Uterus (tissue), 4 donors: ENCODE measurements around the gene PAN3. TPM values are rescaled to one million over a fixed set of nuclear protein-coding genes. Genes with fewer than 3 reads are reported as not detected.

ENCODE experiments used
- DNase-seq, 2 donors: peaks; one replicate each; pipeline ENCODE4 v3.0.0-alpha.2; 2019 to 2020
- H3K27ac ChIP-seq, 2 donors: fragments of 200-600 bp; sonication (generic); 1 replicate in 1 of 2; 2 replicates in 1 of 2; pipeline ENCODE4 v1.5.1; 2016 to 2018
- H3K27me3 ChIP-seq, 2 donors: fragments of 200-600 bp; sonication (generic); one replicate each; pipeline ENCODE4 v1.5.1; 2018 to 2019; ENCODE audit warnings: control low read depth in 1 of 2
- H3K36me3 ChIP-seq, 2 donors: fragments of 200-600 bp; sonication (generic); one replicate each; pipeline ENCODE4 v1.5.1; 2019; ENCODE audit warnings: control low read depth in 1 of 2
- H3K4me1 ChIP-seq, 2 donors: fragments of 200-600 bp; sonication (generic); one replicate each; pipeline ENCODE4 v1.5.1; 2018 to 2019; ENCODE audit warnings: control low read depth in 1 of 2
- H3K4me3 ChIP-seq, 2 donors: fragments of 200-600 bp; sonication (generic); 1 replicate in 1 of 2; 2 replicates in 1 of 2; pipeline ENCODE4 v1.5.1; 2018 to 2019; ENCODE audit warnings: mild to moderate bottlenecking in 1 of 2
- H3K9me3 ChIP-seq, 2 donors: fragments of 200-600 bp; sonication (generic); one replicate each; pipeline ENCODE4 v1.5.1; 2019; ENCODE audit warnings: control low read depth in 1 of 2
- CTCF ChIP-seq, 4 experiments: fragments of 200-600 bp in 2 of 4; fragments of 450-650 bp in 2 of 4; sonication (generic) in 2 of 4; IDR thresholded peaks; one replicate each; pipeline ENCODE4 v1.5.1; 2016 to 2019; ENCODE audit warnings: antibody characterized with exemption in 4 of 4, mild to moderate bottlenecking in 2 of 4, moderate library complexity in 1 of 4
- POLR2A ChIP-seq, 2 donors: fragments of 450-650 bp; IDR thresholded peaks; one replicate each; pipeline ENCODE4 v1.6.1; 2016; ENCODE audit warnings: antibody characterized with exemption in 2 of 2, mild to moderate bottlenecking in 1 of 2, moderate library complexity in 1 of 2
- intact Hi-C: fragments of 100-400 bp; cut with DNase I; formaldehyde crosslinking; loops from one replicate; pipeline ENCODE4 v1.15.1; 2023; ENCODE audit warnings: low total_unique reads
- total RNA-seq, 4 donors: library from RNA; depleted of rRNA in 3 of 4; stranded (reverse); fragments of >200 nt in 3 of 4; gene quantifications; one replicate each; pipeline versions ENCODE4 v1.1.0 to v1.2.4, GENCODE V29; 2014 to 2023
- donor health status: DM: yes; HTN: yes; CAD: no.

Gene PAN3
- total RNA-seq, 4 donors from 2014 or later = 17.4 to 61.4 (median 48.2) TPM

DNA sequence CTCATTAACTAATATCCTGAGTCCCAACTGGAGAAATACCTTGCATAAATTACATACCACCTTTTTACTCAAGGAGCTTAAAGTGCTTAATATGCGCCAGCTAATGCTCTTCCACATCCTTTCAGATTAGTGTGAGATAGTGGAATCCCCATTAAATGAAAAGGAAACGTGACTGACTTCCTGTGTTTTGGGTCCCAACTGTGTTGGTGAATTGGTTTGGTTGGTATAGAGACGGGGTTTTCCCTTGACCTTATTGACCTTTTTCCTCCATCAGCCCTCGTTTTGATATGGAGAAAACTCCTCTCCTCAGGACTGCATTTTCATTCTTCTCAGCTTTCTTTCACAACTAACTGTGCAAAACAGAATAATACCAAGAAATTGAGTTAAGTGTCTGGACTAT, 163.5 kb downstream of the PAN3 start:
- Histone ChIP-seq H3K27ac (no peak overlapping the region), H3K36me3 (no peaks in the 10 kb centered on the region), H3K9me3 (no peaks in the 10 kb centered on the region), H3K4me1 (no peaks in the 10 kb centered on the region), H3K4me3 (no peak overlapping the region), H3K27me3 (no peaks in the 10 kb centered on the region)
- no peak for TF ChIP-seq CTCF (IDR thresholded peaks at IDR 0.05)
- no peak for TF ChIP-seq POLR2A (IDR thresholded peaks at IDR 0.05)
- intact Hi-C loops = no loop called here
- DNase-seq = no peak

DNA sequence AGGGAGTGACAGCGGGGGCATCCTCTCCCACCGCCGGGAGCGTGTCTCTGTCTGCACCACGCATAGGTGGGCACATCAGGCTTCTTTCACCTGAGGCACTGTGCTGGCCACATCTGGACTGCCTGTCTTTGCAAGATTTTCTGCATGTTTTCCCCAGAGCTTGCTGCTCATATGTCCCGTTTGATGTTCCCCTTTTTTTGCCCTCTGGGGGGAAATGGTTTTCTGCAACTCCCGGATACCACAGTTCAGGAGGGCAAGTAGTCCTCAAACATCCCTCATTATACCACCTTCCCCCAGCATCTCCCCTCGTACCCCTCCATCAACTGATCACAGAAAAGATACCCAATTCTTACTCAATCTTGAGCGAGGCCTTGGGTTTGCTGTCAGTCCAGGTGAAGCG, 168.0 kb downstream of the PAN3 start:
- Histone ChIP-seq H3K9me3 (no peaks in the 10 kb centered on the region), H3K4me3 (no peak overlapping the region), H3K27ac (no peak overlapping the region), H3K4me1 (no peaks in the 10 kb centered on the region), H3K27me3 (no peaks in the 10 kb centered on the region), H3K36me3 (no peaks in the 10 kb centered on the region)
- no peak for DNase-seq
- no peak for TF ChIP-seq CTCF (IDR thresholded peaks at IDR 0.05)
- no peak for TF ChIP-seq POLR2A (IDR thresholded peaks at IDR 0.05)
- intact Hi-C loops = no loop called here

GRCh38 chr13:28313579-28313978, 175.2 kb downstream of the PAN3 start:
- TF ChIP-seq POLR2A (IDR thresholded peaks at IDR 0.05) = no peak
- TF ChIP-seq CTCF (IDR thresholded peaks at IDR 0.05) = no peak
- no peak for DNase-seq
- no peaks in the 10 kb centered on the region for H3K27me3 ChIP-seq
- H3K36me3 ChIP-seq = no peaks in the 10 kb centered on the region
- H3K9me3 ChIP-seq = no peaks in the 10 kb centered on the region
- H3K4me1 ChIP-seq = no peaks in the 10 kb centered on the region
- no peak overlapping the region for H3K27ac ChIP-seq
- H3K4me3 ChIP-seq = no peak overlapping the region
- intact Hi-C loops = no loop called here

DNA sequence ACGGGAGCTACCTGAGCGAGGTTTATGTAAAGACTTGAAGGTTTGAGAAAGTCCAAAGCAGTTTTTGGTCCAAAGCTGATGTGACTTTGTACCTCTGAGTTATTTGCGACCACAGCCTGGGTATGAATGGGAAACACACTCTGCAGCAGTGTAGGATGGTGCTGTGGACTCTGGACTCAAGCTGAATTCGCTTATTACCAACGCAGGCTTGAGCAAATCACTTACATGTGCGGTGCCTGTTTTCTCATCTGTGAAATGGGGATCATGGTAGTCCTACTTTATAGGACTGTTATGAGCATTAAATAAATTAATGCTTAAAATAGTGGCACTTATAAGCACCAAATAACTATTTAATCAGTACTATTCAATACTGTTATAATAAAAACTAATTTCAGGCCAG, 176.5 kb downstream of the PAN3 start:
- H3K4me1 ChIP-seq = no peaks in the 10 kb centered on the region
- H3K27ac ChIP-seq = no peak overlapping the region
- no peaks in the 10 kb centered on the region for H3K27me3 ChIP-seq
- no peak overlapping the region for H3K4me3 ChIP-seq
- H3K9me3 ChIP-seq = no peaks in the 10 kb centered on the region
- DNase-seq = no peak
- TF ChIP-seq POLR2A (IDR thresholded peaks at IDR 0.05) = no peak
- no peak for TF ChIP-seq CTCF (IDR thresholded peaks at IDR 0.05)
- intact Hi-C loops = no loop called here
- H3K36me3 ChIP-seq = no peaks in the 10 kb centered on the region

GRCh38 chr13:28316129-28316528, 177.8 kb downstream of the PAN3 start:
- intact Hi-C loops = no loop called here
- Histone ChIP-seq H3K4me3 (no peak overlapping the region), H3K4me1 (no peaks in the 10 kb centered on the region), H3K36me3 (no peaks in the 10 kb centered on the region), H3K27me3 (no peaks in the 10 kb centered on the region), H3K27ac (no peak overlapping the region), H3K9me3 (no peaks in the 10 kb centered on the region)
- no peak for DNase-seq
- TF ChIP-seq CTCF (IDR thresholded peaks at IDR 0.05) = no peak
- TF ChIP-seq POLR2A (IDR thresholded peaks at IDR 0.05) = no peak
